ENCODE data around the gene RCOR1.

RCOR1 gene

DNA sequence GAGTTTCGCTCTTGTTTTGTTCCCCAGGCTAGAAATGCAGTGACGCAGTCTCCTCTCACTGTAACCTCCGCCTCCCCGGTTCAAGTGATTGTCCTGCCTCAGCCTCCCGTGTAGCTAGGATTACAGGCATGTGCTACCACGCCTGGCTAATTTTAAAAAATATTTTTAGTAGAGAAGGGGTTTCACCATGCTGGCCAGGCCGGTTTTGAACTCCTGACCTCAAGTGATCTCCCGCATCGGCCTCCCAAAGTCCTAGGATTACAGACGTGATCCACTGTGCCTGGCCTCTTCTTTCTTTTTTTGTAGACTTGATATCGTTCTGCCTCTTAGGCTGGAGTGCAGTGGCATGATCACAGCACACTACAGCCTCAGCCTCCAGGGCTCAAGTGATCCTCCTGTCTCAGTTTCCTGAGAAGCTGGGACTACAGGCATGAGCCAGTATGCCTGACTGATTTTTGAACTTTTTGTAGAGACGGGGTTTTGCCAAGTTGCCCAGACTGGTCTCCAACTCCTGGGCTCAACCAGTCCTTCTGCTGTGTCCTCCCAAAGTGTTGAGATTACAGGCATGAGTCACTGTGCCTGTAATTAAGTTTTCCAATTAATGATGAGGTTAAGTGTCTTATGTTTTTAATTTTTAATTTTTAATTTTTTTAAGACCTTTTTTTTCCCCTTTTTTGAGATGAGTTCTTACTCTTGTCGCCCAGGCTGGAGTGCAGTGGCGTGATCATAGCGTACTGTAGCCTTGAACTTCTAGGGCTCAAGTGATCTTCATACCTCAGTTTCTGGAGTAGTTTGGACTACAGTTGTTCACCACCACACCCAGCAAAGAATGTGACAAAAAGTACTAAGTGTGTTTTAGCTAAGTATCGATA lies 10.2 kb downstream of the RCOR1 start:
- TF ChIP-seq TAF1 (IDR thresholded peaks at IDR 0.05; ENCODE audit: borderline replicate concordance, insufficient read depth, low read length) (no peak), SIN3A (IDR thresholded peaks at IDR 0.05; ENCODE audit: borderline replicate concordance, insufficient read depth, low read length) (no peak), REST (IDR thresholded peaks at IDR 0.05; ENCODE audit: insufficient read depth in 1 of 2, low read depth in 2 of 2, low read length in 2 of 2) (no peak), FOXP2 (optimal IDR thresholded peaks at IDR 0.05; ENCODE audit: borderline replicate concordance, extremely low read depth, extremely low read length, insufficient read depth) (no peak), POLR2AphosphoS5 (IDR thresholded peaks at IDR 0.05; ENCODE audit: low read depth, low read length) (no peak)

GRCh38 chr14:102603293-102603907 lies 11.0 kb downstream of the RCOR1 start:
- no peak for TF ChIP-seq REST (IDR thresholded peaks at IDR 0.05; ENCODE audit: insufficient read depth in 1 of 2, low read depth in 2 of 2, low read length in 2 of 2)
- no peak for TF ChIP-seq FOXP2 (optimal IDR thresholded peaks at IDR 0.05; ENCODE audit: borderline replicate concordance, extremely low read depth, extremely low read length, insufficient read depth)
- no peak for TF ChIP-seq SIN3A (IDR thresholded peaks at IDR 0.05; ENCODE audit: borderline replicate concordance, insufficient read depth, low read length)
- no peak for TF ChIP-seq TAF1 (IDR thresholded peaks at IDR 0.05; ENCODE audit: borderline replicate concordance, insufficient read depth, low read length)
- no peak for TF ChIP-seq POLR2AphosphoS5 (IDR thresholded peaks at IDR 0.05; ENCODE audit: low read depth, low read length)

DNA sequence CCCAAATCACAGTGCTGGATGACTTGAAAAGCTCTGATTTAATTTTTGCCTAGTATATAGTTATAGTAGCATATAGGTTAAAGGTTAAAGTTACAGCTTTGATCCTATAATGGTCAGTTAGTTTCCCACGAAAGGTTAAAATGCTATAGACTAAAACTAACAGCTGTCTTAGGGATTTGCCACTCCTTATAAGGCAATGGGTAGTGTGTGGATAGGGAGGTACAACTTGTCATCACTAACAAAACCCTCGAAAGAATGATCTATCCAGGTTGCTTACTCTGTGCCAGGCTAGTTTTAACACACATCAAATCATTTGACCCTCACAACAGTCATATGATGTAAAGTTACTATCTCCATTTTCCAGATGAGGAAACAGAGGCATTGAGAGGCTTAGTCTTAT lies 11.7 kb downstream of the RCOR1 start:
- TF ChIP-seq REST (IDR thresholded peaks at IDR 0.05; ENCODE audit: insufficient read depth in 1 of 2, low read depth in 2 of 2, low read length in 2 of 2) (no peak), FOXP2 (optimal IDR thresholded peaks at IDR 0.05; ENCODE audit: borderline replicate concordance, extremely low read depth, extremely low read length, insufficient read depth) (no peak), POLR2AphosphoS5 (IDR thresholded peaks at IDR 0.05; ENCODE audit: low read depth, low read length) (no peak), TAF1 (IDR thresholded peaks at IDR 0.05; ENCODE audit: borderline replicate concordance, insufficient read depth, low read length) (no peak), SIN3A (IDR thresholded peaks at IDR 0.05; ENCODE audit: borderline replicate concordance, insufficient read depth, low read length) (no peak)

DNA sequence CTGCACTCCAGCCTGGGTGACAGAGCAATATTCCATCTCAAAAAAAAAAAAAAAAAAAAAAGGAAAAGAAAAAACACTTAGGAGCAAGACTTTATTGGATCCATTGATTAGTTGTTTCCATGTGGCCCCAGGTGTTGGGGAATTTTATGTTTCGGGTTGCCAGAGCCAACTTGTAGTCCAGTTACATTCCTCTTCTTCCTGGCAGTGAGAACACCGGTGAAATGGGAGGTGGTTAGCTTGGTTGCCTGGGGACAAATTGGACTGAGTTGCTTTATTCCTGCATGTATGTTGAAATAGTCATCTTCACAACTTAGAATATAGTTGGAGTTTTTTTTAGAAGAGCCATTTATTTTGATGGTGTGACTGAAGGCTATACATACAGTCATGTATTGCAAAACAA lies 12.6 kb downstream of the RCOR1 start:
- no peak for TF ChIP-seq FOXP2 (optimal IDR thresholded peaks at IDR 0.05; ENCODE audit: borderline replicate concordance, extremely low read depth, extremely low read length, insufficient read depth)
- no peak for TF ChIP-seq TAF1 (IDR thresholded peaks at IDR 0.05; ENCODE audit: borderline replicate concordance, insufficient read depth, low read length)
- TF ChIP-seq REST (IDR thresholded peaks at IDR 0.05; ENCODE audit: insufficient read depth in 1 of 2, low read depth in 2 of 2, low read length in 2 of 2): no peak
- TF ChIP-seq SIN3A (IDR thresholded peaks at IDR 0.05; ENCODE audit: borderline replicate concordance, insufficient read depth, low read length): no peak
- no peak for TF ChIP-seq POLR2AphosphoS5 (IDR thresholded peaks at IDR 0.05; ENCODE audit: low read depth, low read length)
